Adipose tissue (tissue), 3 donors: ENCODE data around the gene HRK. TPM values are rescaled to one million over a fixed set of nuclear protein-coding genes. Genes with fewer than 3 reads are reported as not detected.

Experiments
- H3K27ac ChIP-seq: one replicate; pipeline ENCODE4 v1.5.1; 2013; ENCODE audit warnings: low read depth, low read length
- whole genome bisulfite sequencing, 3 donors: extraction: QIAGEN DNeasy Blood & Tissue Kit; methylation state at CpG; one replicate each; pipeline ENCODE4 v1.1.7; 2013; 5-methylcytosine and 5-hydroxymethylcytosine counted together
- polyA plus RNA-seq, 3 donors: library from polyadenylated mRNA; stranded (reverse); fragments of 200-250 nt; gene quantifications; one replicate each; pipeline ENCODE4 v1.2.3, GENCODE V29; 2013
- donor health status: healthy with polysubstance abuse.
- donor health status: Bipolar disorder and iron deficiency.
- donor health status: healthy.

Gene HRK
- polyA plus RNA-seq, 3 donors: 0.01 to 0.11 (median 0.03) TPM

DNA sequence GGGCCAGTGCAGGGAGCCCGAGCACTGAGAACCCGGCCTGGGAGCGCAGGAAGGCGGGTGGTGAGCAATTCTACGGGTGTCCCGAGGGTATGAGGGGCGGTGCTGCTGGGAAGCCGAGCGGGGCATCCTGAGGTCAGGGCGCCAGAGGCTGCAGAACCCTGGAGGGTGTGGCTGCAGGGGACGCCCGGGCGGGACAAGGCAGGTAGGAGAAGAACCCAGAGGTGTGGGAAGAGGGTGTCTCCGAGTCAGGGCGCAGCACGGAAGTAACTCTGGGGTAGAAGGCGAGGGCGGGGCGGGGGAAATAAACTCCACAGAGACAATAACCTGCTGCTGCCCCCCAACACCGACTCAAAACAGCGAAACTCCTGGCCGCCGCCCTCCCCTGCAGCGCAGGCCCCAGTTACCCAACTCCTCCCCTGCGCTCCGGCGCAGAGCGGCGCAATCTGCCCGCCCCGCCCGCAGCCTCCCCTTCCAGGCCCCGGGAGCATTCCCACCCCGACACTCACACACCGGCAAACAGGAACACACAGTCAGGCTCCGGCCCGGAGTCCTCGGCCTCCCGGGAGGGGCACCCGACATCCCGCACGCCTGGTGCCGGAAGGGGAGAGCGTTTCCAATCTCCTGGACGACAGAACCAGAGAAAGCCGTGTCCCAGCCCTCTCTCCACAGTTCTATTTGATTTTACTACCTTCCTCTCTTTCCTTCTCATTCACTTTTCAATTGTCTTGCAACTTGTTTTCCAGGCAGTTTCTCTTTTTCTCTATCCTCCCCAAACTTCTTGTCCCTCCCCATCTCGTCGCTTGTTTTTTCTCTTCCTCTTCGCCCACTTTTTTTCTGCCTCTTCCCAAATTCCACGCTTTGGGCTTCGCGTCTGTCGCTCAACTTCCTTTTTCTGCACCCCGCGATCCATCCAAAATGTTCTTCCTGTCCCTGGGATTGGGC is 2.4 kb downstream of the HRK start:
- WGBS, 3 donors: 2 to 3% (median 2%) methylated on average over 47 to 55 of the region's 55 CpGs
- no peak overlapping the region for H3K27ac ChIP-seq

DNA sequence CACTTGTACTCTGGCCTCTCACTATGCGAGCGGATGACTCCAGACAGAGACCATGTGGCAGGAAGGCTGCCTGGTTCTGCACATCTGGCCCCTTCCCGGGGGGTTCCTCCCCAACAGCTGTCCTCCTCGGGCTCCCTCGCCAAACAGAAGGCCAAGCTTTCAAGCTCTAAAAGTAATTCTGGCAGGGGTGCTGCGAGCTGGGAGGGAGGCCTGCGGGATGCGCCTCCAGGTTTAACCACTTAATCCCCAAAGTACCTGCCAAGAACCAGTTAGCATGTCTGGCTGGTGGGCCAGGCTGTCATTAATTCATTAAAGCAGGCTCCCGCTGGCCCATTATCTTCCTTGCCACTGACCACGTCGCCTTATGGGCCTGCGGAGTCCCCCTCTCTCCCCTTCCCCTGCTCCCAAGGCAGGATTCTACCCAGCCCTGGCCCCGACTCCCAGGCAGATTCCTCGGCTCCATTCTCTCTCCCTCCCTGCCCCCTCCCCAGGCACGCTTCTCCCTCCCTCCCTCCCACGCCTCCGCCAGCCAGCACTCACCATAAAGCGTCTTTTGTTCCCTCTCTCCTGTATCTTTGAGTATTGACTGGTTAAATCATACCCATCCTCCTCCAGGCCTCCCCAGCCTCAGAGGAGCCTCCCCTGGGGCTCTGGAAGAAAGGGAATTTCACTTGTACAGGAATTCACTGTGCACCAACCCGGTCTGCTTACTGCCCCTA is 4.9 kb downstream of the HRK start:
- WGBS, 3 donors: 7 to 14% (median 14%) methylated on average over 19 of the region's 19 CpGs
- H3K27ac ChIP-seq: no peak overlapping the region

DNA sequence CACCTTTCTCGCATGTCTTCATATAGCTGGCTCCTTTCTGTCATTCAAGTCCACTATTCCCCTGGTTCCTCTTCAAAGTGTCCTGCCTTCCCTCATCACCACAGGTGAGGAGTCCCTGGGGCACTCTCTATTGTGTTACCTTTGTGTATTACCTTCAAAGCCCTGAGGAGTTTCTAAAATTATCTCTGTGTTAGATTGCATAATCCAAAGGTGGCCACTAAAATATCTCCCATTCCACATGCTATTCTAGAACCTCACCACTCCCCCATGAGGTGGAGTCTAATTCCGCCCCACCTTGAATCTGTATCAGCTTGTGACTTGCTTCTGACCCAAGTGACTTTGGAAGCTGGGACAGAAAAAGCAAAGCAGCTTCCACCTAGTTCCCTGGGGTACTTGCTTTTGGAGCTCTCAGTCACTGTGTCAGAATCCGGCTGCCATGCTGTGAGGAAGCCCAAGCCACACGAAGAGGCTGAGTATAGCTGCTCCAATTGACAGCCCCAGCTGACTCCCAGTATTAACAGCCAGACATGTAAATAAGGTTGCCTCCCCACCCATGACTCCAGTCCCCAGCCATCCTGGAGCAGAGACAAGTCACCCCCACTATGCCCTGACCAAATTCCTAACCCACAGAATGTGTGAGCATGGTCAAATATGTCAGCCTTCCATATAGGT is 6.8 kb downstream of the HRK start:
- WGBS, 3 donors: 84 to 90% (median 88%) methylated on average over 4 of the region's 4 CpGs

DNA sequence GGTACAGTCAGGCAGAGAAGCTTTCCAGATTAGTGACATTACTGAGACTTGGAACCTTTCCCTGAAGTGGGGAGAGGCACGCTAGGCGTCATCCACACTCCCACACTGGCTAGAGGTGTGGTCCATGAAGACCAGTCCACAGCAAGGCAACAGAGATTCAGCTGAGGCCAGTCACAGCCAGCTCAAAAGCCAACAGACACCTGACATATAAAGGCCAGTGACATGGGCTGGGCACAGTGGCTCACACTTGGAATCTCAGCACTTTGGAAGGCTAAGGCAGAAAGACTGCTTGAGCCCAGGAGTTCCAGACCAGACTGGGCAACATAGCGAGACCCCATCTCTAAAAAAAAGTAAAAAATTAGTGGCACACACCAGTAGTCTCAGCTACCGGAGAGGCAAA is 10.9 kb downstream of the HRK start:
- H3K27ac ChIP-seq: no peak overlapping the region
- 61 to 76% (median 65%) methylated on average over 4 of the region's 4 CpGs for WGBS, 3 donors

More for the DNA sequence above, 6.8 kb downstream of the HRK start:
- H3K27ac ChIP-seq: no peak overlapping the region

DNA sequence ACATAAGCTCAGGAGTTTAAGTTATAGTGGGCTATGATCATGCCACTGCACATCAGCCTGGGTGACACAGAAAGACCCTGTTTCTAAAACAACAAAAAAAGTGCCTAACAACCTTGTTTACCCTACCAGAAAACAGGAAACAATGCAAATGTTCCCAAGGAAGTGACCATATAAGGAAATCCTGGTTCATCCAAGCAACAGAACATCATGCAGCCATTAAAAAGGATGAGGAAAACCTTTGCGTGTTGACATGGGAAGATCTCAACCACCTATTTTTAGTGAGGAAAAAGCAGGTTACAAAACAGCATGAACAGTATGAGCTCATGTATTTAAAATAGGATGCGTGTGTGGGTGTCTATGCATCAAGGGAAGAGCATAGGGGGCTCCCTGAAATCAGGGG is 13.7 kb downstream of the HRK start:
- H3K27ac ChIP-seq: no peak overlapping the region
- WGBS, 3 donors: 85 to 93% (median 88%) methylated on average over 2 of the region's 2 CpGs

DNA sequence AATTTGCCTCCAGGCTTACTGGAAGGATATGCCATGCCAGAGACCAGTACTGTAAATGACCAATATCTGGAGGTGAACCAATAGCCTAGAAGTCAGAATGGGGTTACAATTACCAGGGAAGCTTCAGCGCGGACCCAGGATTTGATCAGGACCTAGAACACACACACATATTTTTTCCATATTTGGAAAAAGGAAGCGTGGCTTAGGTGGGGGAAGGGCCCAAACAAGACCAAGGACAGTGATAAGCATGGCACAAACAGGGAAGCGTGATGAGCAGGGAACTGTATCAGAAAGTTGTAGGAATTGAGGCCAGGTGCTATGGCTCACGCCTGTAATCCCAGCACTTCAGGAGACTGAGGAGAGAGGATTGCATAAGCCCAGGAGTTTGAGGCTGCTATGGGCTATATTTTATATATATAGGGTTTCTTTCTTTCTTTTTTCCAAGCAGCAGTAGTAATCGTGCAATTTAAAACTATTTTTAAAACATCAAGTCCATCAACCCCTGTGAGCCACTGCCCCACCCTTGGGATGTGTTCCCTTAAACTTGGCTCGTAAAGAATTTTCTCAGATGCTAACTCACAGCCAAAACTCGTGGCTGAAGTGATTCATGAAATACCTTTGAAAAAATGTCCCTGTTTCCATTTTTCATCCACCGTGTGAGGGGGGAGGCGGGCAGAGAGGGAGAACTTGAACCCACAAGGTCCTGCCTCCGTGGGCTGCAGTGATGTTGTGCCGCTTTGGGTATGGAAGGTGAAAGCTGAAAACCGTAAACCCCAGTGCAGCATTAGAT is 16.7 kb downstream of the HRK start:
- WGBS, 3 donors: 51 to 67% (median 60%) methylated on average over 13 of the region's 13 CpGs
- no peak overlapping the region for H3K27ac ChIP-seq

DNA sequence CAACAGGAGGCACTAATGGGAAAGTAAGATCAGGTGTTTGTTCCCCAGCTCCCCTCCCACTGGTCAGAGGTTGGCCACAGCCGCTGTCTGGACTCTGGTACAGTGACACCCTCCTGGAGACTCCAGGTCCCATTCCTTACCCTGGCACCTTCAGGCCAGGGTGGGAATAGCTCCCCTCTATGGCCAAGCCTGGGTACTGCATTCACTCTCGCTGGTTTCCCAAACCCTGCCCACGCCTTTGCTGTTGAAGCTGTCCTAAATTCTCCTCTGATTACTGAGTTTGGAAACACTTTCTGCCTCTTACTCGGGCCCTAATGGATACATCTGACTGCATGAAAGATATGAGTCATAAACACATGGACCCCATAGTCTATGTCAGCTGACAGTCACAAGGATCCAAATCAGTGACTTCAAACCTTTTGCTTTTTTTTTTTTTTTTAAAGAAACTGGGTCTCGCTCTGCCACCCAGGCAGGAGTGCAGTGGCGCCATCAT is 17.9 kb downstream of the HRK start:
- H3K27ac ChIP-seq: no peak overlapping the region
- 46 to 50% (median 49%) methylated on average over 6 of the region's 6 CpGs for WGBS, 3 donors

DNA sequence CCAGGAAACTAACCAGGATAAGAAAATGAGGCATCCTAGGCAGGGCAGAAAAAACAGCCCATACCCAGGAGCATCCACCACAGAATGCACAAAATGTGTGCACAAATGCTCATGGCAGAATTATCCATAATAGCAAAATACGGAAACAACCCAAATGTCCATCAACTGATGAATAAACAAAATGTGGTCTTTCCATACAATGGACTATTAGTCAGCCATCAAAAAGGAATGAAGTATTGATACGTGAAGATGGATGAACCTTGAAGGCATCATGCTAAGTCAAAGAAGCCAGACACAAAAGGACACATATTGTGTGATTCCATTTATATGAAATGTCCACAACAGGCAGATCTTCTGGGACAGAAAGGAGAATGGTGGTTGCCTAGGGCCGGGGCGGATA is 19.1 kb downstream of the HRK start:
- WGBS, 3 donors: 93 to 96% (median 95%) methylated on average over 4 of the region's 4 CpGs

DNA sequence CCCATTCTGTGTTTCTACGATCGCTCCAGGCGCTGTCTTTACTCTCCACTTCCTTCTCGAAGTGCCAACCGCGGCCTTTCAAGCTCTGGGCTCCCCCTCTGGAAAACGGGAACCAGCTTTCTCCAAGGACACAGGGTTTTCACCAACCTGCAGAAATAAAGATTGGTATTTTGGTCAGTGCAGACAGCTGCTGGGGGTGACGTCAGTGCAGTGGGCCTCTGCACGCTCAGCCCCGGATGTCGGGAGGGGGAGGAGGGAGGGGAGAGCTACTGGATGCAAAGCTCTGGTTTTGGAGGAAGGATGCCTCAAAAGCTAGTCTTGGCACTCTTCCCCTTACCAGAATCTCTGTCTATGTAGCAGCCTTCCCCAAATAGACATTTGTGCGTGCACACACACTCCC is 19.9 kb downstream of the HRK start:
- 22 to 32% (median 28%) methylated on average over 11 to 12 of the region's 12 CpGs for WGBS, 3 donors
- no peak overlapping the region for H3K27ac ChIP-seq

More for the DNA sequence above, 19.1 kb downstream of the HRK start:
- H3K27ac ChIP-seq: no peak overlapping the region

DNA sequence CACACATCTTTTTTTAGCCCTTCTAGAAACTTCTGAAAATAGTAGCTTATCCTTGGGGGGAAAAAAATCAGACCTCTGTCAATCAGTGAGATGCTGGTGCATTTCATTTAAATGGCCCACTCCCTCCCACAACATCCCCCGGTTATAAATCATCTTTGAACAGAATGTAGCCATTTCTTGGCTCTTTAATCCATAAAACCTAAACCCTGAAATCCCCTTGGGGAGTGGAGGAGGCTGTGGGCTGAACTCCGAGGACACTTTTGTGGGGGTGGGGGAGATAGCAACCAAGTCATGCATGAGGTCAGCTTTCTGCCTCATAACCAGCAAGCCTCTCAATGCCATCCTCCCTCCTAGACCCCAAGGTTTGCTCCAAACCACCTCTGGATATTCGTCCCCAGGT is 21.0 kb downstream of the HRK start:
- 50 to 59% (median 55%) methylated on average over 3 of the region's 3 CpGs for WGBS, 3 donors
- H3K27ac ChIP-seq: no peak overlapping the region

DNA sequence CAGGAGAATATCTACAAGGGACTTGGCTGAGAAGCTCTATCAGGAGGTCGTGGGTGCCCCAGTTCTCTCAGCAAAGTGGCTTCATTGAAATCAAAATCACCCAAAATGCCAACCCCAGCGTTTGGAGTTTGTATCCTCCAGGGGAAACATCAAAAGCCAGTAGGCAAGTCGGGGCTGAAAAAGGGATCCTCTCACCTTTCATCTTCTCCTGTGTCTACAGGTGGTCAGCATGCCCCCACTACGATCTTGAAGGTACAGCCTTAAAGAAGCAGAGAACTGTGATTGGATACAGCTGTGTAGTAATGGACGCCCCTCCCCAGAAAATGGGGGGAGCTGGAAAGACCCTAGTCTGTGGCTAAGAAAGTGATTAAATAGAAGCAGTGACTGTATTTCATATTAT is 22.2 kb downstream of the HRK start:
- 31 to 42% (median 32%) methylated on average over 5 of the region's 5 CpGs for WGBS, 3 donors
- H3K27ac ChIP-seq: no peak overlapping the region

DNA sequence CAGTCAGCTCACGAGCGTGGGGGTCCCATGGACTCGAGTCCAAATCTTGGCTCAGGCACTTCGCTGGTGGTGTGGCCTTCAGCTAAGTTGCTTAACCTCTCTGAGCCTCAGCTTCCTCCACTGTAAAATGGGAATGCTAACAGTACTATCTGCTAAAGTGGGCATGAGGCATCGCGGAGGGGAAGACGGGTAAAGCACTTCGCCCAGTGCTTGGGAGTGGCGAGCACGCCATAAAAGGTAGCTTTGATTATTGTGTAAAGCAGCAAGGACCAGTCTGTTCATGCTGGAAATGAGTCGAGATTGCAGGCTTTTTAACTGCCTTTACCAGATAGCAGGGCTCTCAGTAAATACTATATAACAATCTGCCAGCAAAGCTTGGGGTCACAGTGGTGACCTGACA is 24.5 kb downstream of the HRK start:
- WGBS, 3 donors: 83 to 87% (median 86%) methylated on average over 11 of the region's 11 CpGs

DNA sequence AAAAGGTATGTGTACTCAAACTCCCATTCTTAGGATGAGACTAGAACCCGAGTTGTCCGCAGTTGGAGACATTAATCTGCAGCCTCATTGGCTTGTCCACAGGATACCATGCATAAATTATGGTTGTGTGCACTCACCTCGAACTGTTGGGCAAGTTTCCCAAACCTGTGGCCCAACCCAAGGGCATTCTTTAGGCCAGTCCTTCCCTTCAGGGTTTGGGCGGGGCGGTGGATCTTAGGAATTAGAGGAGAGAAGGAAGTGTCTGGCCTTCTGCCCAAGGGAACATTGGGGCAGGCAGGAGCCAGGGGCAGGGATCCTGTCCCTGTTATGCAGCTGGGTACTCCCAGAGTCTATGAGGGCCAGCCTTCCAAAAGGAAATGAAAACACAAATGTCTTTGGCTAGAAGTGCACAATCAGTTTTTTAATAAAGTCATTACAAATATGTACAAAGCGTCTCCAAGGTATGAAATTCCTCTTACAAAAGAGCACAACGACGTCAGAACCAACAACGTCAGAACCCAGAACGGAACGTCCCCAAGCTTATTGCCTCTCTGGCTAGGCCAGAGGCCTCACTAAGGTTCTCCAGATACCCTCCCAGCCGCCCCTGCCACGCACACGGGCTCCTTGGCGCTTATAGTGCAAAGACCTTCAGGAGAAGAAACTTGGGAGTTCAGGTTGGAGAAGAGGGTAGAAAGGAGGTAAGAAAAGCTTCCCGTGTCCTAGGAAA is 25.3 kb downstream of the HRK start:
- WGBS, 3 donors: 82 to 87% (median 83%) methylated on average over 16 of the region's 16 CpGs
- no peak overlapping the region for H3K27ac ChIP-seq

More for the DNA sequence above, 24.5 kb downstream of the HRK start:
- no peak overlapping the region for H3K27ac ChIP-seq

DNA sequence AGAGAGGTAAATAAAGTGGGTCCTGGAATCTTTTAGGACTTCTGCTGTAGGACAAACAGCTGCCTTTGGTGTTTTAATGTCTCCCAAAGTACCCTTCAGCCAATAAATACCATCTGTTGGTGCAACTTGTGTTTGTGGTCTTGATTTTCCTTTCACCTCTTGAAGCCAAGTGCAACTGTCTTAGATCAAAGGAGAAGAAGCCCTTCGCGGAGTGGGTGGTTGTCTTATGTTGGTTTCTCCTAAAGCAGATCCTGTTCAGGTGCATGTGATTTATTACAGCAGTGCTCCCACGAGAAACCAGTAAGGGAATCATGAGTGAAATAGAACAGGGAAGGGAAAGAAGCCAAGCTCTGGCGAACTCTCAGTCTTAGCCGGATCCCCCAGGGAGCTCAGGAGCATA is 27.7 kb downstream of the HRK start:
- 61 to 67% (median 63%) methylated on average over 5 of the region's 5 CpGs for WGBS, 3 donors
- no peak overlapping the region for H3K27ac ChIP-seq

DNA sequence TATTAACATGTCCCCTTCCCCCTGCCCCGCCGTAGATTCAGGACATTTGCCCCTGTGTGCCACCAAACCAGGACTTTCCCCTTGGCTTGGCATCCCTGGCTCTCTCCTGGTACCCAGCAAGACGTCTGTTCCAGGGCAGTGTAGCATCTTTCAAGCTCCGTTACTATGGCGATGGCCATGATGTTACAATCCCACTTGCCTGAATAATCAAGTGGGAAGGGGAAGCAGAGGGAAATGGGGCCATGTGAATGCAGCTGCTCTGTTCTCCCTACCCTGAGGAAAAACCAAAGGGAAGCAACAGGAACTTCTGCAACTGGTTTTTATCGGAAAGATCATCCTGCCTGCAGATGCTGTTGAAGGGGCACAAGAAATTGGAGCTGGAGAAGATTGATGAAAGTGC is 28.9 kb downstream of the HRK start:
- no peak overlapping the region for H3K27ac ChIP-seq
- 84 to 90% (median 86%) methylated on average over 6 of the region's 6 CpGs for WGBS, 3 donors

DNA sequence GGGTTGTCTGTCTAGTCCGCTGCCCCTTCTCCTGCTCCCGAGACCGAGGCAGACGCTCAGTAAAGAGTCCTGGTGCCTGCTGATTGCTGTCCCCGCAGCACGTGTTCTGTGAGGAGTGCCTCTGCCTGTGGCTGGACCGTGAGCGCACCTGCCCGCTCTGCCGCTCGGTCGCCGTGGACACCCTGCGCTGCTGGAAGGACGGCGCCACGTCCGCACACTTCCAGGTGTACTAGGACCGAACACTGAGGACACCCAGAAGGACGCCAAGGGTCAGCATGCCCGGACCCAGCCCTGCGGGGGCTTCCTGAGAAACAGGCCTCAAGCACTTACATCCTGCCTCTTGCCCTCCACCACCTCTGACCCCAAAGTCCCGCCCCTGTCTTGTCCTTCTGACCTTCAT is 32.0 kb downstream of the HRK start:
- 89 to 94% (median 92%) methylated on average over 23 of the region's 23 CpGs for WGBS, 3 donors
- H3K27ac ChIP-seq: no peak overlapping the region

DNA sequence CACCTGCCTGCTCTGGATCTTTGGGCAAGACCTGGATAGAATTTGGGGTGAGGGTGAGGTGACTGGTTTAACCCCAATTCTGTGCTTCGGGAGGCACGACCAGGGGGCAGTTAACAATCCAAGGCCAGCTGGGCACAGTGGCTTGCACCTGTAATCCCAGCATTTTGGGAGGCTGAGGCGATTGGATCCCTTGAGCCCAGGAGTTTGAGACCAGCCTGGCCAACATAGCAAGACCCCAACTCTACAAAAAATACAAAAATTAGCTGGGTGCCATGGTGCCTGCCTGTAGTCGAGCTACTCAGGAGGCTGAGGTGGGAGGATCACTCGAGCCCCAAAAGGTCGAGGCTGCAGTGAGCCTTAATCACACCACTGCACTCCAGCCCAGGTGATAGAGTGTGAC is 38.2 kb downstream of the HRK start:
- no peak overlapping the region for H3K27ac ChIP-seq
- WGBS, 3 donors: 88 to 94% (median 89%) methylated on average over 6 of the region's 6 CpGs
